ENCODE results near the gene PLA2G4B.

- no peak for TF ChIP-seq EZH2 (IDR thresholded peaks at IDR 0.05; ENCODE audit: insufficient read depth, poor library complexity, severe bottlenecking)
- TF ChIP-seq EZH2phosphoT487 (IDR thresholded peaks at IDR 0.05; ENCODE audit: insufficient read depth, low read depth): no peak
Observed at GRCh38 chr15:41801850-41802455, 36.7 kb upstream of the PLA2G4B start.
